Epithelial cell of esophagus (primary cell): ENCODE data around the gene AMMECR1.

Source experiments
- DNase-seq: peaks from one replicate; pipeline ENCODE4 v3.0.0; 2010; ENCODE audit warnings: low read depth
- H3K4me3 ChIP-seq: 2 replicates; pipeline ENCODE4 v1.5.1; 2011; ENCODE audit warnings: mild to moderate bottlenecking, low read length, control low read depth
- CTCF ChIP-seq: IDR thresholded peaks from 2 replicates; pipeline ENCODE4 v1.5.1; 2011; ENCODE audit warnings: low read depth, mild to moderate bottlenecking, low read length, control low read depth, inconsistent platforms; ENCODE audit not compliant: insufficient read depth; ENCODE audit errors: missing control alignments

AMMECR1 gene

GRCh38 chrX:110321081-110321480, 3.2 kb upstream of the AMMECR1 start:
- DNase-seq = no peak
- no peak overlapping the region for H3K4me3 ChIP-seq
- TF ChIP-seq CTCF = no peak

DNA sequence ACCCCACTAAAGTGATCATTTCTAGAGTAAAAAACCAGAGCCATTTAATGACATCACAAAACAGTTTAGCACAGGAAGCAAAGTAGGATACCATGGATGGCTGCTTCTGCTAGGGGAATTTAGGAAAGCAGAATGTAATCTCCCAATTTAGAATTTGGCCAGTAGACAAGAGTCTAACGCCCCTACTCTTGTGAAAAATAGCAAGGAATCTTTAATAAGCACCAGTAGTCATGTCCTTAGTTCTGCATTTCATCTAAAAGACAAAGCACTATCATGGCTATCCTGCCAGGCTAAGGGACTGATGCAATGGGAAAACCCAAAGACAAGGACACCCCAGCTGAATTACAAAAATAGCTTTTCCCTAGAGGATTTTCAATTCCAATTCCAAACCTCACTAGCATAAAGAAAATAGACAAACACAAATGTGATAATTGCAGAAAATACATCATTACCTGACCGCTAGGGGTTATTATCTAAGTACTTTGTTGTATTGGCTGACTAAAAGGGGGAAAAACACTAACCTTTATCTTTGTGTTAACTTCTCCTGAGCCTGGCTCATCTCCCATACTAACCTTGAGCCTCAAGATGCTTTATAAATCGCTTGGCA, 2.6 kb upstream of the AMMECR1 start:
- no peak for TF ChIP-seq CTCF
- DNase-seq = no peak
- H3K4me3 ChIP-seq = no peak overlapping the region

GRCh38 chrX:110318664-110318968, 731 bp upstream of the AMMECR1 start:
- peak; percentile 30 for DNase-seq
- H3K4me3 ChIP-seq = peak overlapping the region; percentile 59
- TF ChIP-seq CTCF = no peak

GRCh38 chrX:110317061-110317819, 645 bp downstream of the AMMECR1 start:
- TF ChIP-seq CTCF = no peak
- H3K4me3 ChIP-seq = peak overlapping the region; percentile 71
- peak; percentile 1 for DNase-seq

DNA sequence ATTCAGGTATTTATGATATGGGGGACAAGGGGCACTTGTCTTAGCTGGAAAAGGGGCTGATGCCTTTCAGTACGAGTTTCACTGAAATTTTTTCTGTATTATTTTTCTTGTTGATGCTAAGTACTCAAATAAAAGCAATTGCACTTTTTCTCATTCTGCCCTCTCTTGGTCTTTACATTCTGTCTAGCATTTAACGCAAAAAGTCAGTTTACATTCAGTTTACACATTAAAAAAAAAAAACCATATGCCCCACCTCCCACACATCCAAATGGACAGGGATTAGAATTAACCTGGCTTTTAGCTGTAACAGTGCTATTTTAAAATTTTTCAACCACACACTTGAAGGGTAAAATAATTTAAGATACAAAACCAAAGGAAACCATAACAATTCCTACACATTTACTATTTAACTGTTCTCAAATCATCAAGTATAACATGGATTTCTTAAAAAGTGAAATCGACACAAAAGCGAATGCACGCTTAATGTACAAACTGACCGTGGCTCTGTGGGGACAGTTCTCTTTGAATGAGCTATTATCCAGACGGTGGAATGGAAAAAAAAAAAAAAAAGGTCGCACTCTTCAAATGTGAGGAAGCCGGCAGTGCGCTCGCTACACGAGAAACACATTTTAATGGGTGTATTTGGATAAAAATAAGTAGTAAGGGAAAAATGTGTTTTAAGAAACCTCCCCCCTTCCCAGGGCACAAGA, 1.4 kb downstream of the AMMECR1 start:
- H3K4me3 ChIP-seq = peak overlapping the region; percentile 71
- DNase-seq = no peak
- no peak for TF ChIP-seq CTCF

DNA sequence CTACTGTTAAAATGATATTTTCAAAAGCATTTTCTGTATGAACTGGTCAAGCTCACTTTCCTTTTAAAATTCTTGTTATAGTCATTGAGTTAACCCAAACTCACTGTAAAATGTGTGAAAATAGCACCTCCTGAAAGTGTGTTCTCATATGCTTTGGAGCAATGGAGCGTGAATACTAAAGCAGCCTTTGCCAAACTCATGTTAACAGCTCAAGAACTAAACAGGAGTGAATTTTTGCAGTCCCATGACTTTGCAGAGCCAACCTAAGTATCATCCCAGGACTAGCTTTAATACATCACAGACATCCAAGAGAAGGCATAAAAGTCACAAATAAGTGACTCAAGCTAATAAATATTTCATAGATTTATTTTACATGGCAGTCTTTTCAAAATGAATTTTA, 2.3 kb downstream of the AMMECR1 start:
- H3K4me3 ChIP-seq = peak overlapping the region; percentile 71
- DNase-seq = no peak
- no peak for TF ChIP-seq CTCF
